ENCODE measurements around the gene MARK1. TPM values are rescaled to one million over a fixed set of nuclear protein-coding genes. Genes with fewer than 3 reads are reported as not detected.

The MARK1 gene
- total and polyA plus RNA-seq, 2 of the 4 experiments (the other 2 are of a cell fraction): not detected

- H2AK5ac ChIP-seq (ENCODE audit: low read depth, low read length): no peak overlapping the region
- H3K4me3 ChIP-seq (ENCODE audit: insufficient read depth, low read depth, low read length): no peak overlapping the region
- H3K14ac ChIP-seq (replicated peaks; ENCODE audit: low read depth, low read length): no peak overlapping the region
- dilution Hi-C loops (cut with HindIII; ENCODE audit: low sequenced_read_pairs, unreplicated experiment): no loop called here
- no peak overlapping the region for H3K18ac ChIP-seq (ENCODE audit: low read depth, low read length)
- H3K23ac ChIP-seq (ENCODE audit: low read depth, low read length): no peak overlapping the region
- H4K20me1 ChIP-seq (ENCODE audit: insufficient read depth, low read length): no peaks in the 10 kb centered on the region
- no peak overlapping the region for H4K8ac ChIP-seq (ENCODE audit: low read depth in 2 of 2, low read length in 2 of 2)
- no peaks in the 10 kb centered on the region for H3K9me3 ChIP-seq (ENCODE audit: control insufficient read depth, insufficient read depth, low read length)
- H4K5ac ChIP-seq (ENCODE audit: low read depth, low read length): no peak overlapping the region
- no peak overlapping the region for H3K27ac ChIP-seq (ENCODE audit: insufficient read depth, low read length)
- H2AK9ac ChIP-seq (replicated peaks; ENCODE audit: low read depth, low read length, poor library complexity): no peak overlapping the region
- BruUV-seq (replicated peaks): no TSS peak
- H2BK5ac ChIP-seq (ENCODE audit: low read depth, low read length, poor library complexity, severe bottlenecking): no peak overlapping the region
- H3K4ac ChIP-seq (ENCODE audit: low read depth, low read length): no peak overlapping the region
- H3K9me1 ChIP-seq (ENCODE audit: insufficient read depth, low read length): no peaks in the 10 kb centered on the region
- H2BK15ac ChIP-seq (ENCODE audit: low read depth, low read length): no peak overlapping the region
- no peaks in the 10 kb centered on the region for H3K36me3 ChIP-seq (ENCODE audit: control insufficient read depth, insufficient read depth, low read length)
- no peak overlapping the region for H3K56ac ChIP-seq (ENCODE audit: extremely low read depth, insufficient read depth, low read length)
- no peak overlapping the region for H4K91ac ChIP-seq (ENCODE audit: insufficient read depth, low read depth, low read length)
- CTCF ChIA-PET: no interaction called here
- WGBS, 2 experiments (ENCODE audit: extremely low coverage in 2 of 2, insufficient read length in 1 of 2): 40% methylated on average over 2 of the region's 5 CpGs; no CpG with 5 or more reads in 1 of the 2 experiments
- ATAC-seq (ENCODE audit: low read depth) (no peak), DNase-seq (no peak)
- intact Hi-C loops (cut with micrococcal nuclease): no loop called here
- no peak overlapping the region for H3K4me2 ChIP-seq (ENCODE audit: low read depth, low read length)
- no peak overlapping the region for H2BK120ac ChIP-seq (ENCODE audit: low read depth, low read length)
- in situ Hi-C loops (cut with MboI; ENCODE audit: low sequenced_read_pairs): no loop called here
- no peak overlapping the region for H2AFZ ChIP-seq (replicated peaks; ENCODE audit: low read length, poor library complexity)
- no peaks in the 10 kb centered on the region for H3K79me1 ChIP-seq (ENCODE audit: low read depth in 1 of 2, low read length in 2 of 2)
- no peak overlapping the region for H3K9ac ChIP-seq (ENCODE audit: low read depth, low read length)
- no peak overlapping the region for H2BK20ac ChIP-seq (ENCODE audit: low read depth, low read length)
- POLR2A ChIA-PET (ENCODE audit: unreplicated experiment): interaction anchor here (0.6 kb wide), 1 partner anchor 215 kb away, joined by 9 read pairs; no protein-coding TSS in a partner anchor
- TF ChIP-seq MAZ (IDR thresholded peaks at IDR 0.05; ENCODE audit: borderline replicate concordance, low read depth, low read length): no peak
- TF ChIP-seq SMC3 (IDR thresholded peaks at IDR 0.05; ENCODE audit: low read depth, low read length): no peak
- no peak for TF ChIP-seq NFE2L2 (IDR thresholded peaks at IDR 0.05; ENCODE audit: low read depth, low read length)
- no peak for TF ChIP-seq FOS (IDR thresholded peaks at IDR 0.05; ENCODE audit: low read depth, low read length)
- no peak for TF ChIP-seq POLR2A (IDR thresholded peaks at IDR 0.05; ENCODE audit: low read depth, low read length)
- no peak for TF ChIP-seq BHLHE40 (IDR thresholded peaks at IDR 0.05; ENCODE audit: low read depth, low read length)
- no peak for TF ChIP-seq CHD1 (IDR thresholded peaks at IDR 0.05; ENCODE audit: low read depth, low read length)
- TF ChIP-seq, protein P1, sequence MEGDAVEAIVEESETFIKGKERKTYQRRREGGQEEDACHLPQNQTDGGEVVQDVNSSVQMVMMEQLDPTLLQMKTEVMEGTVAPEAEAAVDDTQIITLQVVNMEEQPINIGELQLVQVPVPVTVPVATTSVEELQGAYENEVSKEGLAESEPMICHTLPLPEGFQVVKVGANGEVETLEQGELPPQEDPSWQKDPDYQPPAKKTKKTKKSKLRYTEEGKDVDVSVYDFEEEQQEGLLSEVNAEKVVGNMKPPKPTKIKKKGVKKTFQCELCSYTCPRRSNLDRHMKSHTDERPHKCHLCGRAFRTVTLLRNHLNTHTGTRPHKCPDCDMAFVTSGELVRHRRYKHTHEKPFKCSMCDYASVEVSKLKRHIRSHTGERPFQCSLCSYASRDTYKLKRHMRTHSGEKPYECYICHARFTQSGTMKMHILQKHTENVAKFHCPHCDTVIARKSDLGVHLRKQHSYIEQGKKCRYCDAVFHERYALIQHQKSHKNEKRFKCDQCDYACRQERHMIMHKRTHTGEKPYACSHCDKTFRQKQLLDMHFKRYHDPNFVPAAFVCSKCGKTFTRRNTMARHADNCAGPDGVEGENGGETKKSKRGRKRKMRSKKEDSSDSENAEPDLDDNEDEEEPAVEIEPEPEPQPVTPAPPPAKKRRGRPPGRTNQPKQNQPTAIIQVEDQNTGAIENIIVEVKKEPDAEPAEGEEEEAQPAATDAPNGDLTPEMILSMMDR (conservative IDR thresholded peaks at IDR 0.05; ENCODE audit: low read depth, low read length): no peak
- TF ChIP-seq, protein P2, sequence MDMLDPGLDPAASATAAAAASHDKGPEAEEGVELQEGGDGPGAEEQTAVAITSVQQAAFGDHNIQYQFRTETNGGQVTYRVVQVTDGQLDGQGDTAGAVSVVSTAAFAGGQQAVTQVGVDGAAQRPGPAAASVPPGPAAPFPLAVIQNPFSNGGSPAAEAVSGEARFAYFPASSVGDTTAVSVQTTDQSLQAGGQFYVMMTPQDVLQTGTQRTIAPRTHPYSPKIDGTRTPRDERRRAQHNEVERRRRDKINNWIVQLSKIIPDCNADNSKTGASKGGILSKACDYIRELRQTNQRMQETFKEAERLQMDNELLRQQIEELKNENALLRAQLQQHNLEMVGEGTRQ (IDR thresholded peaks at IDR 0.05; ENCODE audit: low read depth, low read length): no peak
- TF ChIP-seq RAD21 (IDR thresholded peaks at IDR 0.05; ENCODE audit: low read length): no peak
- no peak for TF ChIP-seq ELK1 (IDR thresholded peaks at IDR 0.05; ENCODE audit: borderline replicate concordance, low read depth, low read length)
- TF ChIP-seq RCOR1 (IDR thresholded peaks at IDR 0.05; ENCODE audit: insufficient replicate concordance, low read length): no peak
- no peak for TF ChIP-seq MXI1 (IDR thresholded peaks at IDR 0.05; ENCODE audit: borderline replicate concordance, low read depth, low read length)
- no peak for TF ChIP-seq RFX5 (IDR thresholded peaks at IDR 0.05; ENCODE audit: low read depth, low read length)
- no peak for TF ChIP-seq MAFK (IDR thresholded peaks at IDR 0.05; ENCODE audit: low read depth, low read length)
- TF ChIP-seq CEBPB (IDR thresholded peaks at IDR 0.05; ENCODE audit: low read depth, low read length): no peak
- H3K4me1 ChIP-seq (ENCODE audit: control insufficient read depth, insufficient read depth, low read length): no peaks in the 10 kb centered on the region
- no peaks in the 10 kb centered on the region for H3K27me3 ChIP-seq (ENCODE audit: control insufficient read depth, insufficient read depth, low read length)
Observed at GRCh38 chr1:220504329-220504728, 23.6 kb upstream of the MARK1 start.
